GM21423 (cell line): ENCODE data around the gene PDE4B.
"Not testable (repeated sequence)": the region's sequence is repeated elsewhere in the genome, so short reads cannot be mapped to it uniquely, and the experiment has no call there.

Experiments used
- ATAC-seq: cut with Tn5 transposase; IDR thresholded peaks from one replicate; pipeline ENCODE4 v1.9.1; 2021; ENCODE audit warnings: mild to moderate bottlenecking, moderate library complexity; ENCODE audit not compliant: unreplicated experiment

The PDE4B gene

GRCh38 chr1:66044912-66045311 is 252.2 kb downstream of the PDE4B start:
- ATAC-seq = no peak

- ATAC-seq = no peak
Measured at GRCh38 chr1:66046415-66046814, 253.7 kb downstream of the PDE4B start.

- ATAC-seq = no peak
Measured at GRCh38 chr1:66048011-66048410, 255.3 kb downstream of the PDE4B start.

GRCh38 chr1:66050123-66050522 is 257.4 kb downstream of the PDE4B start:
- no peak for ATAC-seq

GRCh38 chr1:66050633-66051032 is 257.9 kb downstream of the PDE4B start:
- ATAC-seq = no peak

GRCh38 chr1:66055092-66055491 is 262.4 kb downstream of the PDE4B start:
- ATAC-seq = no peak

GRCh38 chr1:66057448-66057847 is 264.8 kb downstream of the PDE4B start:
- not testable (repeated sequence) for ATAC-seq

GRCh38 chr1:66058558-66058957 is 265.9 kb downstream of the PDE4B start:
- ATAC-seq = no peak

- ATAC-seq = not testable (repeated sequence)
Measured at GRCh38 chr1:66067219-66067618, 274.5 kb downstream of the PDE4B start.

- ATAC-seq = no peak
Measured at GRCh38 chr1:66069976-66070876, 277.5 kb downstream of the PDE4B start.

- no peak for ATAC-seq
Measured at GRCh38 chr1:66073388-66073787, 280.7 kb downstream of the PDE4B start.

GRCh38 chr1:66074147-66074546 is 281.5 kb downstream of the PDE4B start:
- no peak for ATAC-seq

- no peak for ATAC-seq
Measured at GRCh38 chr1:66078412-66078811, 285.7 kb downstream of the PDE4B start.

- no peak for ATAC-seq
Measured at GRCh38 chr1:66083003-66083402, 290.3 kb downstream of the PDE4B start.

- peak; percentile 48 for ATAC-seq
Measured at GRCh38 chr1:66084442-66084841, 291.7 kb downstream of the PDE4B start.

GRCh38 chr1:66085600-66085999 is 292.9 kb downstream of the PDE4B start:
- ATAC-seq = no peak

GRCh38 chr1:66088787-66089186 is 296.1 kb downstream of the PDE4B start:
- ATAC-seq = no peak

- ATAC-seq = no peak
Measured at GRCh38 chr1:66090859-66091457, 298.3 kb downstream of the PDE4B start.

GRCh38 chr1:66095190-66095589 is 302.5 kb downstream of the PDE4B start:
- ATAC-seq = no peak

GRCh38 chr1:66100959-66101358 is 308.3 kb downstream of the PDE4B start:
- ATAC-seq = not testable (repeated sequence)

- not testable (repeated sequence) for ATAC-seq
Measured at GRCh38 chr1:66104076-66104475, 311.4 kb downstream of the PDE4B start.

GRCh38 chr1:66108624-66109023 is 315.9 kb downstream of the PDE4B start:
- no peak for ATAC-seq
